K562 (cell line): ENCODE measurements around the gene EGLN1. TPM values are rescaled to one million over a fixed set of nuclear protein-coding genes. Genes with fewer than 3 reads are reported as not detected.

ENCODE experiments used
- ATAC-seq: fragments of 200-7000 bp; cut with Tn5 transposase; 3 replicates; pipeline ENCODE4 v1.9.1; 2020; ENCODE audit warnings: moderate library complexity
- BruUV-seq: library from RNA; stranded (reverse); fragments of 400-500 nt; replicated peaks from 2 replicates; lab custom pipeline; 2021; lab: Mats Ljungman, UMichigan
- CTCF ChIA-PET: fragments of 300-600 bp; formaldehyde crosslinking; extraction: SDS; loops from one replicate; lab custom pipeline; 2021; ENCODE audit warnings: low intra/inter-chr PET ratio; lab: Yijun Ruan, JAX
- POLR2A ChIA-PET: fragments of 300-600, 350-650 bp; sonication (Branson Sonifier 250); formaldehyde crosslinking; extraction: SDS; loops from one replicate; lab custom pipeline; 2021; ENCODE audit warnings: antibody characterized with exemption, inconsistent platforms; lab: Yijun Ruan, JAX
- DNase-seq, 4 experiments: peaks; one replicate each; pipeline versions ENCODE4 v3.0.0 to v3.0.0-alpha.2; 2011 to 2018; ENCODE audit warnings: low spot score in 3 of 4, mixed read lengths in 3 of 4; ENCODE audit errors: extremely low read depth in 1 of 4
- FAIRE-seq: peaks from 2 replicates; lab custom pipeline; 2011; peaks lifted over from hg19 to GRCh38; lab: Jason Lieb, UNC
- H2AFZ ChIP-seq: 2 replicates; pipeline ENCODE4 v1.6.0; 2011; ENCODE audit warnings: low read depth, low read length, control low read depth, inconsistent platforms
- H3K27ac ChIP-seq: fragments of 200-600 bp; 3 replicates; pipeline ENCODE4 v1.8.0; 2011; ENCODE audit warnings: low read depth, mild to moderate bottlenecking, control low read depth, inconsistent platforms, low read length, moderate library complexity, mixed read lengths; ENCODE audit errors: extremely low read depth
- H3K27me3 ChIP-seq, 2 experiments: fragments of 300-600 bp in 1 of 2; 2 replicates in 1 of 2; 3 replicates in 1 of 2; pipeline versions ENCODE4 v1.6.0 to v1.8.0; 2011; ENCODE audit warnings: inconsistent platforms in 2 of 2, low read length in 2 of 2, mild to moderate bottlenecking in 1 of 2, mixed read lengths in 1 of 2, moderate library complexity in 1 of 2; ENCODE audit not compliant: control insufficient read depth in 2 of 2, insufficient read depth in 2 of 2
- H3K36me3 ChIP-seq: fragments of 300-600 bp; 3 replicates; pipeline ENCODE4 v1.8.0; 2011; ENCODE audit warnings: mild to moderate bottlenecking, low read length, inconsistent platforms; ENCODE audit not compliant: control insufficient read depth, insufficient read depth
- H3K4me1 ChIP-seq, 2 experiments: fragments of 200-600 bp in 1 of 2; replicated peaks in 1 of 2; 2 replicates in 1 of 2; 3 replicates in 1 of 2; pipeline versions ENCODE4 v1.5.1 to v1.8.0; 2011; ENCODE audit warnings: inconsistent platforms in 2 of 2, low read length in 2 of 2, mild to moderate bottlenecking in 1 of 2, mixed read lengths in 1 of 2, moderate library complexity in 1 of 2; ENCODE audit not compliant: control insufficient read depth in 2 of 2, insufficient read depth in 2 of 2
- H3K4me2 ChIP-seq: 2 replicates; pipeline ENCODE4 v1.6.1; 2011; ENCODE audit warnings: low read length, control low read depth, inconsistent platforms, mixed read lengths; ENCODE audit not compliant: insufficient read depth
- H3K4me3 ChIP-seq: fragments of 200-600 bp; sonication (generic), shearing (Covaris generic); 2 replicates; pipeline ENCODE4 v1.5.1; 2016; ENCODE audit warnings: control low read depth, inconsistent platforms
- H3K79me2 ChIP-seq: fragments of 200-600 bp; 3 replicates; pipeline ENCODE4 v1.8.0; 2011; ENCODE audit warnings: low read length, inconsistent platforms; ENCODE audit not compliant: control insufficient read depth, insufficient read depth
- H3K9ac ChIP-seq, 2 experiments: 2 replicates each; pipeline versions ENCODE4 v1.6.0 to v1.6.1; 2011; ENCODE audit warnings: low read depth in 2 of 2, low read length in 2 of 2, control low read depth in 1 of 2, inconsistent platforms in 1 of 2, mild to moderate bottlenecking in 1 of 2, mixed read lengths in 1 of 2; ENCODE audit not compliant: insufficient read depth in 1 of 2
- H3K9me1 ChIP-seq: one replicate; pipeline ENCODE4 v1.6.0; 2011; ENCODE audit warnings: inconsistent platforms, mild to moderate bottlenecking, low read length, moderate library complexity; ENCODE audit not compliant: control insufficient read depth, insufficient read depth
- H3K9me3 ChIP-seq: replicated peaks from 2 replicates; pipeline ENCODE4 v1.5.1; 2011; ENCODE audit warnings: low read depth, low read length, inconsistent platforms; ENCODE audit not compliant: control insufficient read depth, insufficient read depth
- H4K20me1 ChIP-seq: replicated peaks from 2 replicates; pipeline ENCODE4 v1.6.1; 2011; ENCODE audit warnings: low read length, inconsistent platforms, mixed read lengths; ENCODE audit not compliant: control insufficient read depth, insufficient read depth
- ARID1B ChIP-seq: fragments of 450-650 bp; IDR thresholded peaks from 2 replicates; pipeline ENCODE4 v1.6.1; 2016; ENCODE audit warnings: antibody characterized with exemption, mild to moderate bottlenecking, inconsistent platforms
- BACH1 ChIP-seq: fragments of 200-800 bp; sonication (Bioruptor generic); IDR thresholded peaks from 2 replicates; pipeline ENCODE4 v1.6.1; 2016; ENCODE audit warnings: missing genetic modification characterization, missing compliant biosample characterization
- CBFA2T3 ChIP-seq: fragments of 450-650 bp; IDR thresholded peaks from 2 replicates; pipeline ENCODE4 v1.6.1; 2017
- DPF2 ChIP-seq: fragments of 450-650 bp; IDR thresholded peaks from 2 replicates; pipeline ENCODE4 v1.6.1; 2016
- FOXK1 ChIP-seq: sonication (generic); formaldehyde crosslinking; IDR thresholded peaks from 2 replicates; pipeline ENCODE4 v1.8.0; 2022; ENCODE audit warnings: missing genetic modification reagents, mild to moderate bottlenecking, borderline replicate concordance
- GTF2A2 ChIP-seq: IDR thresholded peaks from 2 replicates; pipeline ENCODE4 v1.6.1; 2016; ENCODE audit warnings: mild to moderate bottlenecking, missing genetic modification characterization, missing compliant biosample characterization
- PML ChIP-seq: IDR thresholded peaks from 2 replicates; pipeline ENCODE4 v1.6.1; 2012; ENCODE audit warnings: low read length, inconsistent platforms
- RAD21 ChIP-seq, 2 experiments: fragments of 250-450 bp in 1 of 2; fragments of 450-650 bp in 1 of 2; sonication (Bioruptor Pico) in 1 of 2; formaldehyde crosslinking in 1 of 2; IDR thresholded peaks in 1 of 2; conservative IDR thresholded peaks in 1 of 2; 2 replicates each; pipeline versions ENCODE4 v1.4.0 to v1.8.0; 2020 to 2022; ENCODE audit warnings: mild to moderate bottlenecking in 2 of 2, moderate library complexity in 1 of 2
- SMARCC2 ChIP-seq: fragments of 450-650 bp; IDR thresholded peaks from 2 replicates; pipeline ENCODE4 v1.6.1; 2017; ENCODE audit warnings: antibody characterized with exemption, moderate library complexity, mild to moderate bottlenecking, low read depth
- SRSF1 ChIP-seq: fragments of 200-400 bp; formaldehyde crosslinking; IDR thresholded peaks from 2 replicates; pipeline ENCODE4 v1.6.1; 2017; ENCODE audit warnings: mild to moderate bottlenecking, low read depth, low read length, moderate library complexity
- TEAD4 ChIP-seq, 2 experiments: sonication (generic) in 1 of 2; formaldehyde crosslinking in 1 of 2; IDR thresholded peaks; 2 replicates each; pipeline versions ENCODE4 v1.6.1 to v1.8.0; 2012 to 2022; ENCODE audit warnings: borderline replicate concordance in 1 of 2, inconsistent platforms in 1 of 2, low read length in 1 of 2, mild to moderate bottlenecking in 1 of 2, missing genetic modification reagents in 1 of 2
- TFAM ChIP-seq: fragments of 250-450 bp; sonication (Bioruptor Pico); conservative IDR thresholded peaks from 2 replicates; pipeline ENCODE4 v1.5.0; 2021; ENCODE audit warnings: mild to moderate bottlenecking, moderate library complexity
- ZBED1 ChIP-seq: IDR thresholded peaks from 2 replicates; pipeline ENCODE4 v1.6.1; 2014
- ZC3H11A ChIP-seq: IDR thresholded peaks from 2 replicates; pipeline ENCODE4 v1.6.1; 2012; ENCODE audit warnings: low read depth, low read length, improper control_type of control experiment
- ZNF583 ChIP-seq: fragments of 250-450 bp; sonication (Bioruptor Pico); IDR thresholded peaks from 2 replicates; pipeline ENCODE4 v1.4.0; 2020
- ZNF707 ChIP-seq: fragments of 250-450 bp; sonication (Bioruptor Pico); conservative IDR thresholded peaks from 2 replicates; pipeline ENCODE4 v1.8.0; 2022; ENCODE audit warnings: inconsistent platforms, mild to moderate bottlenecking, moderate library complexity
- WGBS: fragments of 100-300 bp; shearing (Covaris generic); methylation state at CpG from one replicate; pipeline ENCODE4 v1.1.6; 2016; ENCODE audit warnings: low coverage, mixed read lengths; ENCODE audit not compliant: insufficient coverage; ENCODE audit errors: missing lambda C conversion rate; 5-methylcytosine and 5-hydroxymethylcytosine counted together
- in situ Hi-C: fragments of 300-500 bp; cut with MboI; formaldehyde crosslinking; loops from 4 replicates; pipeline ENCODE4 v1.15.0; 2018; ENCODE audit warnings: inconsistent platforms, mixed read lengths
- intact Hi-C: fragments of 100-400 bp; cut with micrococcal nuclease; formaldehyde crosslinking; loops from 2 replicates; pipeline ENCODE4 v1.14.2; 2022
- polyA plus RNA-seq, 8 experiments: library from polyadenylated mRNA; depleted of rRNA in 4 of 8; stranded (reverse) in 5 of 8; unstranded in 3 of 8; fragments of >200 nt; fragmentation: Nextera tagmentation in 2 of 8; fragmentation: Illumina TruSeq in 1 of 8; extraction: Ambion mirVana in 2 of 8; extraction: Trizol in 1 of 8; gene quantifications; 2 replicates each; pipeline versions ENCODE4 v1.2.1 to v1.2.3, GENCODE V29; 2011 to 2014; ENCODE audit warnings: inconsistent platforms in 1 of 8, missing spikeins in 1 of 8
- total RNA-seq, 7 experiments: library from RNA; depleted of rRNA in 6 of 7; stranded (reverse); fragments of >200 nt in 6 of 7; fragmentation: Illumina TruSeq in 2 of 7; extraction: Trizol in 2 of 7; gene quantifications; 2 replicates each; pipeline versions ENCODE4 v1.2.1 to v1.2.3, GENCODE V29; 2011 to 2021; ENCODE audit warnings: low replicate concordance in 1 of 7

Gene EGLN1
- total and polyA plus RNA-seq, 9 of the 15 experiments (the other 6 are each of a cell fraction or from before 2014, with no cell fraction given): 5.2 to 54.3 (median 24.6) TPM

DNA sequence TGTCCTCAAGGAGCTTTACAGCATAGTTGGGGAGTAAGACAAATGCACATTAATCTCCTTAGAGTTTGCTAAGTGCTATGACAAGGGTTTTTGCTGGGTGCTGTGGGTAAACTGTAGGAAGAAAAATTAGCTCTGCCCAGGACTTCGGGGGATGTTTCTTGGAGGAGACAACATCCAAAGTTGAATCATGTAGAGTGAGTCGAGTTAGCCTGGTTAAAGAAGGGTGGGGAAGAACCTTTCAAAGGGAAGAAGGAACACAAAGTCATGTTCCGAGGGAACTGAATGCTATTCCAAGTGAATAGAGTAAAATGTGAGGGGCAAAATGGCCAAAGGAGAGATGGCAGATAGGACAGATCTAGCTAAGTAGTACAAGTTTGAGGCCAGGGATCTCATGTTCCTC, 66.9 kb downstream of the EGLN1 start:
- intact Hi-C loops (loop anchor here (5.0 kb wide), 1 partner anchor 137 kb away; no protein-coding TSS in a partner anchor), in situ Hi-C loops (no loop called here)
- Histone ChIP-seq H3K79me2 (no peaks in the 10 kb centered on the region; the same call in 2 of the 3 replicates), H3K9ac (no peak overlapping the region), H3K9me3 (no peaks in the 10 kb centered on the region), H4K20me1 (0 out of 2 replicates have a peak, but pooled peaks cover 3% of the 10 kb centered on the region), H3K27me3 (no peaks in the 10 kb centered on the region), H3K4me2 (no peak overlapping the region), H3K36me3 (peaks cover 41% of the 10 kb centered on the region), H3K27ac (peak overlapping the region; percentile 51), H2AFZ (no peak overlapping the region), H3K4me1 (peaks cover 0 to 21% of the 10 kb centered on the region in 2 experiments; a peak in 3 of 5 replicates), H3K9me1 (no peaks in the 10 kb centered on the region), H3K4me3 (no peak overlapping the region)
- DNase-seq (no peak), FAIRE-seq (peak; percentile 37), ATAC-seq (peak; percentile 47)
- TF ChIP-seq ZNF707: no peak
- TF ChIP-seq ZC3H11A: no peak
- BruUV-seq: no TSS peak
- ChIA-PET CTCF (interaction anchor here (0.7 kb wide), 1 partner anchor 235 kb away, joined by 3 read pairs; no protein-coding TSS in a partner anchor), POLR2A (interaction anchor here (0.9 to 1.3 kb wide), 4 partner anchors 17 to 245 kb away, joined by 3 to 4 read pairs (median 4); partner anchors contain the start of genes EXOC8 and SPRTN)
- 44% methylated on average over 2 of the region's 3 CpGs for WGBS

DNA sequence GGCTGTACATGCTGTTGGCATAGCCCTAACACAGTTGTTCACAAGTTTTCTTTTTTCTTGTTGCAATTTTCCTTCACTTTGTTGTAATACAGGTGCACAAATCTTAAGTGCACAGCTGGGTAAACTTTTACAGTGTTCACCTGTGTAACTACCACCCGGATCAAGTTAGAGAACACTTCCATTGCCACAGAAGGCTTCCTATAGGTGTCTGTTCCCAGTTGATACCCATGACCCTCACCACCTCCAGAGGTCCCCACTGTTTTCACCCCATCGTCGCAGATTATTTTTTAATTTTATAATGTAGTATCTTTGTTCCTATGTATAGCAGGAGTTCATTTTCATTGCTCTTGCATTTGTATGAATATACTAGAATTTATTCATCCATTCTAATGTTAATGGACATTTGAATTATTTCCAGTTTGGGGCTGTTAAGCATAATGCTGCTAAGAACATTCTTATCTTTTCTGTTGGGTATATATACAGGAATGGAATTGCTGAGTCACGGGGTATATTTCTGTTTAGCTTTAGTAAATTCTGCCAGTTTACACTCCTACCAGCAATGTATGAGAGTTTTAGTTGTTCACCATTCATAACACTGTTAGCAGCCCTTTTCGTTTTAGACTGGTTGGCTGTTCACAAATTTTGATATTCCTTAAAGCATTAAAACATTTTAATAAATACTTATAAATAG, 67.6 kb downstream of the EGLN1 start:
- FAIRE-seq (peak; percentile 42), ATAC-seq (peak; percentile 60), DNase-seq (peak; percentile 29 to 52 (median 46))
- CTCF ChIA-PET: interaction anchor here (0.7 to 1.2 kb wide), 2 partner anchors 236 to 249 kb away, joined by 3 read pairs; no protein-coding TSS in a partner anchor
- Histone ChIP-seq H3K79me2 (no peaks in the 10 kb centered on the region; the same call in 2 of the 3 replicates), H3K4me2 (no peak overlapping the region; the same call in 1 of the 2 replicates), H3K36me3 (peaks cover 48% of the 10 kb centered on the region), H2AFZ (no peak overlapping the region; the same call in 1 of the 2 replicates), H4K20me1 (0 out of 2 replicates have a peak, but pooled peaks cover 3% of the 10 kb centered on the region), H3K9me1 (no peaks in the 10 kb centered on the region), H3K4me3 (no peak overlapping the region), H3K9me3 (no peaks in the 10 kb centered on the region), H3K4me1 (peaks cover 0 to 21% of the 10 kb centered on the region in 2 experiments; a peak in 3 of 5 replicates), H3K9ac (peak overlapping the region in 1 of 2 experiments; percentile 5; a peak in 1 of 4 replicates), H3K27me3 (no peaks in the 10 kb centered on the region), H3K27ac (peak overlapping the region; percentile 51; the same call in 1 of the 3 replicates)
- POLR2A ChIA-PET: interaction anchor here (0.9 to 1.3 kb wide), 5 partner anchors 12 to 246 kb away, joined by 3 to 4 read pairs (median 4); partner anchors contain the start of genes EXOC8 and SPRTN
- in situ Hi-C loops: no loop called here
- intact Hi-C loops: loop anchor here (5.0 kb wide), 1 partner anchor 138 kb away; no protein-coding TSS in a partner anchor
- WGBS: 17% methylated on average over 5 of the region's 5 CpGs
- no TSS peak for BruUV-seq
- TF ChIP-seq BACH1 (tag) (peak; percentile 85; the same call in 1 of the 2 replicates), ARID1B (0 out of 2 replicates have a peak, but pooled peaks have one; percentile 58), TEAD4 (IDR thresholded peaks at IDR 0.05; ENCODE audit: low read length) (no peak), TEAD4 (CRISPR knock-in tag; IDR thresholded peaks at IDR 0.05; ENCODE audit: borderline replicate concordance) (no peak), DPF2 (peak; percentile 40; the same call in 1 of the 2 replicates), TFAM (CRISPR knock-in tag) (no peak), SMARCC2 (peak; percentile 45; the same call in 1 of the 2 replicates), FOXK1 (CRISPR knock-in tag) (no peak), ZNF583 (CRISPR knock-in tag) (no peak), SRSF1 (no peak), GTF2A2 (tag) (no peak), CBFA2T3 (peak; percentile 10; the same call in 1 of the 2 replicates), ZBED1 (no peak), RAD21 (CRISPR knock-in tag; conservative IDR thresholded peaks at IDR 0.05 in 1 of 2, IDR thresholded peaks at IDR 0.05 in 1 of 2) (no peak), PML (no peak)
